Measurements from ENCODE around the gene RAPGEF6.
"Not testable (repeated sequence)": the region's sequence is repeated elsewhere in the genome, so short reads cannot be mapped to it uniquely, and the experiment has no call there.

The RAPGEF6 gene

GRCh38 chr5:131639148-131639547 is 4.1 kb upstream of the RAPGEF6 start:
- no peak for DNase-seq

- no peak for DNase-seq
These were observed 2.7 kb upstream of the RAPGEF6 start for GRCh38 chr5:131637694-131638093.

GRCh38 chr5:131635684-131636572 is 899 bp upstream of the RAPGEF6 start:
- DNase-seq, result peak; percentile 30

GRCh38 chr5:131634666-131634995 is 398 bp downstream of the RAPGEF6 start:
- peak; percentile 57 for DNase-seq

GRCh38 chr5:131634238-131634637 is 791 bp downstream of the RAPGEF6 start:
- no peak for DNase-seq

- DNase-seq, result no peak
These were observed 1.2 kb downstream of the RAPGEF6 start for GRCh38 chr5:131633830-131634229.

GRCh38 chr5:131630963-131631350 is 4.1 kb downstream of the RAPGEF6 start:
- no peak for DNase-seq

GRCh38 chr5:131630208-131630962 is 4.6 kb downstream of the RAPGEF6 start:
- DNase-seq, result no peak

GRCh38 chr5:131628990-131629389 is 6.0 kb downstream of the RAPGEF6 start:
- no peak for DNase-seq

GRCh38 chr5:131627207-131627865 is 7.7 kb downstream of the RAPGEF6 start:
- no peak for DNase-seq

- DNase-seq, result no peak
These were observed 12.4 kb downstream of the RAPGEF6 start for GRCh38 chr5:131622633-131623032.

- DNase-seq, result not testable (repeated sequence)
These were observed 13.9 kb downstream of the RAPGEF6 start for GRCh38 chr5:131621164-131621563.

- no peak for DNase-seq
These were observed 15.9 kb downstream of the RAPGEF6 start for GRCh38 chr5:131619102-131619501.

GRCh38 chr5:131617140-131617822 is 17.7 kb downstream of the RAPGEF6 start:
- DNase-seq, result no peak

- no peak for DNase-seq
These were observed 19.1 kb downstream of the RAPGEF6 start for GRCh38 chr5:131615957-131616356.

- no peak for DNase-seq
These were observed 21.6 kb downstream of the RAPGEF6 start for GRCh38 chr5:131613423-131613822.

GRCh38 chr5:131611064-131611381 is 24.0 kb downstream of the RAPGEF6 start:
- no peak for DNase-seq

GRCh38 chr5:131610198-131611063 is 24.6 kb downstream of the RAPGEF6 start:
- DNase-seq, result no peak

GRCh38 chr5:131609774-131610173 is 25.3 kb downstream of the RAPGEF6 start:
- DNase-seq, result no peak

- no peak for DNase-seq
These were observed 26.4 kb downstream of the RAPGEF6 start for GRCh38 chr5:131608597-131608996.

GRCh38 chr5:131607903-131608540 is 27.0 kb downstream of the RAPGEF6 start:
- DNase-seq, result no peak

GRCh38 chr5:131607418-131607817 is 27.6 kb downstream of the RAPGEF6 start:
- no peak for DNase-seq
